ENCODE results near the gene MEF2A.
A peak's percentile ranks its signal among the peaks of the same experiment; 100 is the strongest.

Gene MEF2A

DNA sequence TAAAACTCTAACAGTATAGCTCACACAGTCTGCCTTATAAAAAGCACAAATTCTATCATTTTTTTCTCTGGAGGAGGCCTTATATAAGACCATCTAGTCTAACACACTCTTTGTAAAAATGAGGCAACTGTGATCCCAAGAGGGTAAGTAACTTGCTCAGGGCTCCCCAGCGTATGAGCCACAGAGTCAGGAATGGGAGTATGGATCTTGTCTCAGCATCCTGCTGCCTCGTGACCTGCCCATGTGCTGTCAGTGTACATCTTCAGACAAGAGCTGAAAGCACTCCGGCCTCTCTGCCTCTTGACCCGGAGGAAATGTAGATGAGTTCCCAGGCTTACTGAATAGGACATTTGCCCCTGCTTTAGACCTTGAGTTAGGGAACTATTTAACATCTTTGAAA lies 28.4 kb upstream of the MEF2A start:
- TF ChIP-seq, protein P1, sequence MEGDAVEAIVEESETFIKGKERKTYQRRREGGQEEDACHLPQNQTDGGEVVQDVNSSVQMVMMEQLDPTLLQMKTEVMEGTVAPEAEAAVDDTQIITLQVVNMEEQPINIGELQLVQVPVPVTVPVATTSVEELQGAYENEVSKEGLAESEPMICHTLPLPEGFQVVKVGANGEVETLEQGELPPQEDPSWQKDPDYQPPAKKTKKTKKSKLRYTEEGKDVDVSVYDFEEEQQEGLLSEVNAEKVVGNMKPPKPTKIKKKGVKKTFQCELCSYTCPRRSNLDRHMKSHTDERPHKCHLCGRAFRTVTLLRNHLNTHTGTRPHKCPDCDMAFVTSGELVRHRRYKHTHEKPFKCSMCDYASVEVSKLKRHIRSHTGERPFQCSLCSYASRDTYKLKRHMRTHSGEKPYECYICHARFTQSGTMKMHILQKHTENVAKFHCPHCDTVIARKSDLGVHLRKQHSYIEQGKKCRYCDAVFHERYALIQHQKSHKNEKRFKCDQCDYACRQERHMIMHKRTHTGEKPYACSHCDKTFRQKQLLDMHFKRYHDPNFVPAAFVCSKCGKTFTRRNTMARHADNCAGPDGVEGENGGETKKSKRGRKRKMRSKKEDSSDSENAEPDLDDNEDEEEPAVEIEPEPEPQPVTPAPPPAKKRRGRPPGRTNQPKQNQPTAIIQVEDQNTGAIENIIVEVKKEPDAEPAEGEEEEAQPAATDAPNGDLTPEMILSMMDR (IDR thresholded peaks at IDR 0.05; ENCODE audit: low read length, missing control alignments): no peak
- DNase-seq (ENCODE audit: low read depth): peak; percentile 18
- no peak overlapping the region for H3K4me3 ChIP-seq (replicated peaks; ENCODE audit: low read depth, low read length)

DNA sequence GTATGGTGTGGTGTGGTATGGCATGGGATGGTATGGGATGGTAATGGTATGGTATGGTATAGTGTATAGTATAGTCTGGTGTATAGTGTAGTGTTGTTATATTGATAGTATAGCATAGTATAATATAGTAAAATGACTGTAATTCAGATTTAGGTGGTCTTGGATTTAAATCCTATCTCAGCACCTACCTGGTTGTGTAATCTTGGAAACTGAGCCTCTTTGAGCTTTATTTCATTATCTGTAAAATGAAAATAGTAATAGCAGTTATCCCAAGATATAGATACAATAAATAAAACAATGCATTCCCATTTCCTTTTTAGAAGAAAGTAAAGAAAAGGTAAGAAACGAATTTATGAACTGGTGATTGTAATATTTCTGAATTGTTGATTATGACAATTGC lies 27.5 kb upstream of the MEF2A start:
- DNase-seq (ENCODE audit: low read depth): no peak
- TF ChIP-seq, protein P1 (IDR thresholded peaks at IDR 0.05; ENCODE audit: low read length, missing control alignments): no peak
- no peak overlapping the region for H3K4me3 ChIP-seq (replicated peaks; ENCODE audit: low read depth, low read length)

DNA sequence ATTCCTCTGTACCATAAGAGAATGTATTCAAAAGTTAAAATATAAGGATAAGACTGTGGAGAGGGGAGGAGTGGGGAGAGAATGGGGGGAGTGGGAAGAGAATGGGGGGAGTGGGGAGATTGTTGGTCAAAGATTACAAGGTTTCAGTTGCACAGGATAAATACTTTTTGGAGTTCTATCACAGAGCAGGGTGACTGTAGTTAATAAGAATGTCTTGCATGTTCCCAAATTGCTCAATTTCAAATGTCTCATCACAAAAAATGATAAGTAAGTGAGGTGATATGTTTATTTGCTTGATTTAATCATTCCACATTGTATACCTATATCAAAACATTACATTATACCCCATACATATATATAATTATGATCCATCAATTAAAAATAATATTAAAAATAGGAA lies 23.0 kb upstream of the MEF2A start:
- DNase-seq (ENCODE audit: low read depth): peak; percentile 53
- H3K4me3 ChIP-seq (replicated peaks; ENCODE audit: low read depth, low read length): no peak overlapping the region
- TF ChIP-seq, protein P1 (IDR thresholded peaks at IDR 0.05; ENCODE audit: low read length, missing control alignments): no peak

DNA sequence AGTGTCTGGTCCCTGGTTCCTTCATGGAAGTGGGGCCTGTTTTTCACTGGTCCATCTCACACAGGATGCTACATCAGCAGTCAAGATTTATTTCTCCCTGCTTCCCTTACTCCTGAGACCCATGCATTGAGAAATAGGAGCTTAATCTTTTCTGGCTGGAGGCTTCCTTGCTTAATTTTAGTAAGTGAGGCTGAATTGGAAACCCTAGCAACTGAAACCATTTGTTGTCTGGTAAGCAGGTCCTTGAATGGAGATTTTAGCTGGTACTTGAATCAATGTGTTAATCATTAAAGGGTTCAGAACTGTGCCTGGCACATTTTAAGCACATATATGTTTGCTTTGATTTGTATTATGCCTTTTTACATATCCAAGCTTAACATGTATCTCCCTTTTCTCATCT lies 20.2 kb upstream of the MEF2A start:
- TF ChIP-seq, protein P1 (IDR thresholded peaks at IDR 0.05; ENCODE audit: low read length, missing control alignments): no peak
- DNase-seq (ENCODE audit: low read depth): peak; percentile 17
- no peak overlapping the region for H3K4me3 ChIP-seq (replicated peaks; ENCODE audit: low read depth, low read length)

DNA sequence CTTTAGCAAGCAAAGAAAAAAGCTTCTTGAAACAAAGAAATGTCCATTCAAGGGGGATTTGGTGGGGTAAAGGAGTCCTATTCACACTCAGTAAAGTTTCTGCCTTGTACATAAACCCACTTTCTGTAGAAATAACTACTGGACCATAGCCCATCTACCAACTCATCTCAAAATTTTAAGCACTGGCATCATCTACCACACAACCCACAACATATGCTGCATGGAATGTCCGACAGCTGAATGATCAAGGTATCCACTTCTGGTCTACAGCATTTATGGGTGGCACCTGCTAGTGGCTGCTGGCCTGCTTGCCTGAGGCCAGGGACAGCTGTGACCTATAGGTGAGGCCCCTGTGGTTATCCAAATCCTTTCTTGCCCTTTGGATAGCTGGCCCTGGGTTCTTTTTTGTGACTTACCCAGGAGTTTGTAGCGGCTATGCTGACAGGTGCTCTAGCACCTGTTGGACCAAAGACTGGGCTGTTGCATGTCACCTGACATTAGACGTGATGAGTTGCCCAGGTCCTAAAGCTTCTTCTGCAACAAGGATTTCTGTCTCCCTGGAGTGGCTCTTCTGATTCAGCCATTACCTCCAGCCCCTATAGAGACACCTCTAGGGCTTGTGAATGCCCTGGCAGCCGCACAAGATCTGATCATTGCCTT lies 19.2 kb upstream of the MEF2A start:
- H3K4me3 ChIP-seq (replicated peaks; ENCODE audit: low read depth, low read length): no peak overlapping the region
- DNase-seq (ENCODE audit: low read depth): no peak
- TF ChIP-seq, protein P1 (IDR thresholded peaks at IDR 0.05; ENCODE audit: low read length, missing control alignments): no peak

DNA sequence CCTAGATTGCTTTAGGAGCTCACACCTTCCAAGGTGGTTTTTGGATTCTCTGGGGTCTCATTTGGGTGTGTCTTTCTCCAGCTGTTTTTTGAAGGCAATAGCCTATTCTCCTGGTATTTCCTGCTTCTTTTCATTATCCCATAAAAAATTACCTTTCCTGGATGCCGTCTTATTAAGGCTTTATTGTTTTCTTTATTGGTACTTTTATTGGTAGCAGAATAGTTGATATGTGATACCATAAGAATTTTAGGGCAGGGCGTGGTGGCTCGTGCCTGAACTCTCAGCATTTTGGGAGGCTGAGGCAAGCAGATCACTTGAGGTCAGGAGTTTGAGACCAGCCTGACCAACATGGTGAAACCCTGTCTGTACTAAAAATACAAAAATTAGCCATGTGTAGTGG lies 18.3 kb upstream of the MEF2A start:
- no peak for DNase-seq (ENCODE audit: low read depth)
- H3K4me3 ChIP-seq (replicated peaks; ENCODE audit: low read depth, low read length): no peak overlapping the region
- TF ChIP-seq, protein P1 (IDR thresholded peaks at IDR 0.05; ENCODE audit: low read length, missing control alignments): no peak

DNA sequence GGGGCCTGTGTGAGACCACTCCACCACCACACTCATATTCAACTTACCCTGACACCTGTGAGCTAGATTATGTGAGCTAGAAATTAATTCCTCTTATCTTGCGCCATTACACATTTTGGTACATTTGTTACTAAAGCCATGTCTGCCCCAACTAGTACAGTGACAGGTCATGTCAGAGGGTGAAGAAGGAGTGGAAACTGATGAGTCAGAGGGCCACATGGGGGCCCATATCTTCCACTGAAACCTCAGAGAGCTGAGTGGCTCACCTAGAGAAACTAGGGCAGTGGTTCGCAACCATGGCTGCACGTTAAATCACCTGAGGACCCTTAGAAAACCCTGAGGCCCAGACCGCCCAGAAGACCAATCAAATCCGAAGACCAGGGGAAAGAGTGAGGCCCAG lies 15.7 kb upstream of the MEF2A start:
- TF ChIP-seq, protein P1 (IDR thresholded peaks at IDR 0.05; ENCODE audit: low read length, missing control alignments): no peak
- DNase-seq (ENCODE audit: low read depth): no peak
- H3K4me3 ChIP-seq (replicated peaks; ENCODE audit: low read depth, low read length): no peak overlapping the region

Measured in fibroblast of pulmonary artery (primary cell).